Fibroblast of peridontal ligament (primary cell): Measurements from ENCODE around the gene MYRF.

ENCODE experiments used
- DNase-seq: peaks from one replicate; pipeline ENCODE4 v3.0.0-alpha.2; 2010; ENCODE audit errors: extremely low read depth

Gene MYRF

DNA sequence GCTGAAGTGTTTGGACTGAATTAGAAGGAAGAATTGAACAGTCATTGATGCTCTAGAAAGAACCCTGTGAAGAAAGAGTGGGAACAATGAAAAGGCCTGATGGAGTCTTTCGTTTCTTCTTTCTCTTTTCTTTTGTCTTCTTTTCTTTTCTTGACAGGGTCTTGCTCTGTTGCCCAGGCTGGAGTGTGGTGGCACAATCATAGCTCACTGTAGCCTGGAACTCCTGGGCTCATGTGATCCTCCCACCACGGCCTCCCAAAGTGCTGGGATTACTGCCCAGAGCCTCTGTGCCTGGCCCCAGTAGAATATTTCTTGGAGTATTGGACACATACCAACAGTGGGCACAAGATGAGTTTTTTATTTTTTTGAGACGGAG, 41.4 kb downstream of the MYRF start:
- no peak for DNase-seq

DNA sequence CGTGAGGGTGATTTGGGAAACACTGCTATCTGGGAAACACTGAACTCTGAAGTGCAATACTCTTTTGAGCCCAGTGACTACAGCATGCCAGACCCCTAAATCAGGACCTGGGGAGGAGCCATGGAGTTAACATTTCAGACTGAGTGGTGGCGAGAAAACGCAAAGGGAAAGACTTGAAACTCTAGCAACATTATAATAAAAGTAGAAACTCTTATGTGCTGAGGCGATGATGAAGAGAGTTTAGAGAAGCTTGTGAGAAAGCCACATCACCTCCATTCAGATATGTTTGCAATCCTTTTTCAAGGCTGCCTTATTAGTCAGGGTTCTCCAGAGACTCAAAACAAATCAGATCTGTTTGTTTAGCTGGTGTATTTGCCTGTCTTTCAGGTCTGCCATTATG, 42.1 kb downstream of the MYRF start:
- DNase-seq = no peak

DNA sequence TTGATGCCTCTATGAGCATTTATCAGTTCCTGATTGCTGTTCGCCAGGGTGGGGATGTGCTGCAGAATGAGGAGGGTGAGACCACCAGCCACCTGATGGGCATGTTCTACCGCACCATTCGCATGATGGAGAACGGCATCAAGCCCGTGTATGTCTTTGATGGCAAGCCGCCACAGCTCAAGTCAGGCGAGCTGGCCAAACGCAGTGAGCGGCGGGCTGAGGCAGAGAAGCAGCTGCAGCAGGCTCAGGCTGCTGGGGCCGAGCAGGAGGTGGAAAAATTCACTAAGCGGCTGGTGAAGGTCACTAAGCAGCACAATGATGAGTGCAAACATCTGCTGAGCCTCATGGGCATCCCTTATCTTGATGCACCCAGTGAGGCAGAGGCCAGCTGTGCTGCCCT, 43.0 kb downstream of the MYRF start:
- no peak for DNase-seq

- no peak for DNase-seq
Observed at GRCh38 chr11:61795876-61796526, 43.6 kb downstream of the MYRF start.

- peak; percentile 93 for DNase-seq
Observed at GRCh38 chr11:61797263-61797944, 45.0 kb downstream of the MYRF start.

DNA sequence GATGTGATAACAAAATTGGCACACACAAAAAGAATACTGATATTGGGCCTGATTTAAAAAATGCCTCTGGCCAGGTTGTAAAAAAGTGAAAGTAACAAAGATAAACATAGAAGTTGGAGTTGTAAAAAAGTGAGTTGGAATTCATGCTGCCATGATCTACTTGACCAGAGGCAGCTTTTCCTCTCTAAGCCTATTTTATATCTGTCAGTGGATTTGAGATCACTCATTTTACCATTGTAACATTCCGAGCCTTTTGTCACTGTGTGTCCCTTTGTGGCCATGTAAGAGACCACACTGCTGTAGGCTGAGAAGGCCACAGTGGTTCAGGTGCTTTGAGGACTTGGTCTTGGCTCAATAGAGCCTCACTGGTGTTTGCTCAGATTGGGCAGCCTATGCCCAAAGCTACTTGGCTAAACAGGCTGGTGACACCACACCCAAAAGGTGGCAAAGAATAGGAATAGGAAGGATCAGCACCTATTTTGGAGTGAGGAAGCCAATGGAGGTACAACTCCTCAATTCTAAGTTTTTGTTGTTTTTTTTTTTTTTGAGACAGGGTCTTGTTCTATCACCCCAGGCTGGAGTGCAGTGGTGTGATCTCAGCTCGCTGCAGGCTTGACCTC, 47.3 kb downstream of the MYRF start:
- DNase-seq = no peak

DNA sequence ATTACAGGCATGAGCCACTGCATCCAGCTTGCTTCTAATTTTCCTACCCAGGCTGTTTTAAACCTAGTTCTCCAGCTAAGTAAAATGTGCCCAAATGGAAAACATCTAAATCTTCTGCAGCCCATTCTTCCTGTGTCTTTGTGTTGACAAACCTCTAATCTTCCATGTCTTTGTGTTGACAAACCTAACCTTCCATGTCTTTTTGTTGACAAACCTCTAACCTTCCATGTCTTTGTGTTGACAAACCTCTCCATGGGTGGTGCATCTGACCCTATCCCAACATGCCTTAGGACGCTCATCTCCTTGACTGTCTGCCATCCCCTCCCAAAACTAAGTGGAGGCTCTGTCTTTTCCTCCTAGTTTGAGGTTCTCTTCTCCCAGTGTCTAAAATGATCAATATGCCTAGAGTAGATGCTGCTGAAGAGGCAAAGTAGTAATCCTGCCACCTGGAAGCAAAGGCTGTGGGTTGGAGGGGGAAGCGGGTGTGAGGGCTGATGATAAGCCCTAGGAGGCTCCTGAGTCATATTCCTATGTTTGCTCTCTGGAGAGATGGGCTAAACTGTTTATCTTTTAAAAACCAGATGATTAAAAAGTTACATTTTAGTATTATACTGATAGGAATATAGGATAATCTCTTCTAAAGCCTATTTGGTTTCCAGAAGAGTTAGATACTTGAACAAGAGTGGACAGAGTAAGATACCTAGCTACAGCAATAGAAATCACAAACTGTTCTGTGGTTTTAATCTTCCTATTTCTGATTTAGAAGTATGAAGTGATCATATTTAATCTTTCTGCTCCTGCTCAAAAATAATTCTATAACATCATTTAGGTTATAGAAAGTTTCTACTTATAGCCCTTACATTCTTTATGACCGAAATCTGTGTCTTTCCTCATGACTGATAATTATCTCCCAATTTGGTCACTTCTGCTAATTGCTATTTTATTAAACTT, 48.2 kb downstream of the MYRF start:
- no peak for DNase-seq

GRCh38 chr11:61802605-61803004, 50.2 kb downstream of the MYRF start:
- DNase-seq = no peak

DNA sequence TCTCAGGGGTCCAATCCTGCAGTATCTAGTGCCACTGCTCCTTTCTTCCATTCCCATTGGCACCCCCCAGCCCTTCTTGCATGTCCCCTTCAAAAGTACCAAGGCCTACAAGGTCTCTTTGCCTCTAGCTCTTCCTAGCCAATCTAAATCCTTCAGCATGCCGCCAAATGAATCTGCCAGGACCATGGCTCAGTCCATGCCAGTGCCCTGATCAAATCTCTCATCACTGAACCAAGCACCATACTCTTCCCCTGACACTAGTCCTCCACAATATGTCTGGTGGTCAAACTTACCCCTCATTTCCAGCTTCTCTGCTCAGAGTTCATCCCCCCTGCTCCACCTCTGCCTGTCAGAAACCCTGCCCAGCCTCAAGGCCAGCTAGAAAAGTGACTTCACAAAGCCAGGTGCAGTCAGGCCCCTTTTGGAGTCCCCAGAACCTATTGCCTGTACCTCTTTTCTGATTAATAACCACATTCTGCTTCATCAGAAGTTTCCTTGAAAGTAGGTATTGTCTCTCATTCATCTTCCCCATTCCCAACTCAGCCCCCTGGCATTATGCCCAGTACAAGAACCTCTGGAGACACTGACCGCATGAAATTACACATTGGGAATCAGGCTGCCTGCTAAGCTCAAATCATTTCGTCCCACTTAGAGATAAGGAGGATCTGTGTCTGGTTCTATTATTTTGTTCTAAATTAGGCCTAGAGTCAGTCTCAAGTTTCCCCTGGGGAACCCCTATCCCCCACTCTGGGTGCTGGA, 51.6 kb downstream of the MYRF start:
- DNase-seq = peak; percentile 43

DNA sequence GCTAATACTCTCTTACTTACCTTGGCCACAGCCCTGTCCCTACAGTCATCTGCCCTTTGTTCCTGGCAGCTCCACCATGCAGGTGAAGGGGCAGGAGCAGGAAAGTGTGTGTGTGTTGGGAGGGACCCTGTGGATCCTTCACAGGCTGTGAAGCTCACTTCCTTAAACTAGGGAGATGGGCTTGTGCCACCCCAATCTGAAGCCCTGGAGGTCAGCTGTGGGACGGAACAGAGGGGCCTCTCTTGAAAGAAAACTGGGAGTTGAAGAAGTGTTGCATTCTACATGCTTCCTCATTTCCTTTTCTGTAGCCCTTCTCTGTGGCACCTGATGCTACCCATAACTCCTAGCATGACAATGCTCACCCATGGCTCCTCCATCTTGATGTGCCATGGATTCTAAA, 52.7 kb downstream of the MYRF start:
- DNase-seq = no peak

GRCh38 chr11:61806785-61807184, 54.3 kb downstream of the MYRF start:
- no peak for DNase-seq

DNA sequence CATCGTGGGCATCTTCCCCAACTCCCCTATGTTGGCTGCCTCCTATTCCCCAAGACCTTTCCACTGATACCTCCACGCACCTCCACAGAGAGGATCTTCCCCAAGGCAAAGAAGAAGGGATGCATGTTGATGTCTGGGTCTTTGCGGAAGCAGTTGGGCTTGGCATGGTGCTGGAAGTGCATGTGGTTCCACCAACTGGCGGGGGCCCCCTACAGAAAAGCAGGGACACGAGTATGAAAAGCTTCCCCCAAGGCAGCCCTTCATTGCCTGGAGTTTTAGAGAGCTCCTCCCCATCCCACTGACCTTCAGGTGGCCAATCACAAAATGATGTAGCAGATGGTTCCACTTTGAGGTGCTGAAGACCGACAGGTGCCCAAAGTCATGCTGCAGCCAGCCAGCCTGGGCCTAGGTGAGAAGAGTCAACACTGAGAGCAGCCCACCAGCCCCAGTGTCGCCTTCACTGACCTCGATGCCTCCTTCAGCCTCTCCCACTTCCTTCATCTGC, 58.3 kb downstream of the MYRF start:
- DNase-seq = no peak

- DNase-seq = no peak
Observed at GRCh38 chr11:61811831-61812230, 59.4 kb downstream of the MYRF start.

DNA sequence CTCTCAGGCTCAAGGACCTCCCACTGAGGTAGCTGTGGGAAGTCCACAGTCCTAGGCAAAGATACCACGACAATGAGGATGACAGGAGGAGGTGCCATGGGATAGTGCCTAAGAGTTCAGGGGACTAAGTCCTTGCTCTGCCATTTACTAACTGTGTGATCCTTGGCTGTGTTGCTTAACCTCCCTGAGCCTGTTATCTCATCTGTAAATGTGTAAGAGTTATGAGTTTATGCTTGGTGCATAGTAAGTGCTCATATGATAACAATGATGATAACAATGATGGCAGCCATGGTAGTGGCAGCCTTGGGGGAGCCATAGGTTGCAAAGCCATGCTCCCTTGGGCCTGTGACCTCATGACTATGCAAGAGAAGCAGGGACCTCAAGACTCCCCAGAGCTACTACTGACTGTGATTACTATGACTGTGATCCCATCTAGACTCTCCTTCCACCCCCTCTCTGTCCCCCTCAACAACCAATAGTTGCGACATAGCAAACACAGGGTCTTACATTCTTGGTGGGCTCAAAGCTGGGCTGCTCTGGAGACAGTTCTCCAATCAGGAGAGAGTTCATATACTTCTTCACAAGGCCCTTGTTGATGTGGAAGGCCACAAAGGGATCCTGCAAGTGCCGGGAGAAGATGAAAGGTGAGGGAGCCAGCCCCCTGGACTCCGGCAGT, 60.4 kb downstream of the MYRF start:
- no peak for DNase-seq

- DNase-seq = peak; percentile 14
Observed at GRCh38 chr11:61814247-61814957, 62.0 kb downstream of the MYRF start.

GRCh38 chr11:61814958-61815789, 62.7 kb downstream of the MYRF start:
- peak; percentile 93 for DNase-seq

DNA sequence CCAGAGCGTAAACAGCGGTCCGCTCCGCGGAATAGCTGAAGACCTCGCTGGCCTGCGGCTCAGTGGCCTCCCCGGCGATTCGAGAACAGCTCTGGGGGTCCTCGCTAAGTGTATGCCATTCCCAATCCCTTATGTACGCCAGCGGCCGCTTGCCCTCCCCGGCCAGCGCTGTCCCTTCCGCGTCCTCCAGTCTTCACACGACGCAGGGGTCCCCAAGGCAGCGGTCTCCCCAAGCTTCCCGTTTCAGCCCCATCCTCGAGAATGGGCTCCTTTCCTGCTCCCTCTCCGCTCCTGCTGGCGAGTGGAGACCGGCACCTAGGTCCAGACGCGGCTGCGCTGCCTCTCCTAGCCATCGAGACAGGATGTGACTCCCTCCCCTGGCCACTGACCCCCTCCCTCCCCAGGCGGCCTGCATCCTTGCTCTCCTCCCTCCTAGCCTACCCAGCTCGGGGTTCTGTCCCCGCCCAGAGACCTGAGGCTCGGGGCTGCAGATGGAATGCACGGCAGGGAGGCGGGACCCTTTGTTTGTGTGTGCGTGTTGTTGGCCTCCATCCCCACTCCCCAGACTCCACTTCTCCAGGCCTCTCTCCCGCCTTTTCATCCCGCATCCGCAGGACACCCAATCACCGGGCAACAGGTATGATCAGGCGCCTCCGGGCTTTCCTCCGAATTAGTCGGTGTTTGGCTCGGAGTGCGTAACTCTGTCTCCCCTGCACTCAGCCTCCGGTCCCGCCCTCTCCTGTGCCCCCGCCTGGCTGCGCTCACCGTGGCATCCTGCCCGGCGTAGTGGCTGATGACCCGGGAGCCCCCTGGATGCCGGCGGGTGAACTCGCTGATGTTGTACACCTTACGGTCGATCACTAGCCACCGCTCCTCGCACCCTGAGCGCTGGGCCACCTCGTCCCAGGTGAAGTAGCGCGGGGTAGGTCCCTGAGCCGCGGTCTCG, 63.6 kb downstream of the MYRF start:
- DNase-seq = peak; percentile 32
